GM18870 (cell line): Measurements from ENCODE around the gene KLHDC8A.
"Not testable (repeated sequence)": the region's sequence is repeated elsewhere in the genome, so short reads cannot be mapped to it uniquely, and the experiment has no call there.

Source experiments
- ATAC-seq: cut with Tn5 transposase; IDR thresholded peaks from one replicate; pipeline ENCODE4 v1.9.1; 2021; ENCODE audit warnings: moderate library complexity; ENCODE audit not compliant: unreplicated experiment

The KLHDC8A gene

DNA sequence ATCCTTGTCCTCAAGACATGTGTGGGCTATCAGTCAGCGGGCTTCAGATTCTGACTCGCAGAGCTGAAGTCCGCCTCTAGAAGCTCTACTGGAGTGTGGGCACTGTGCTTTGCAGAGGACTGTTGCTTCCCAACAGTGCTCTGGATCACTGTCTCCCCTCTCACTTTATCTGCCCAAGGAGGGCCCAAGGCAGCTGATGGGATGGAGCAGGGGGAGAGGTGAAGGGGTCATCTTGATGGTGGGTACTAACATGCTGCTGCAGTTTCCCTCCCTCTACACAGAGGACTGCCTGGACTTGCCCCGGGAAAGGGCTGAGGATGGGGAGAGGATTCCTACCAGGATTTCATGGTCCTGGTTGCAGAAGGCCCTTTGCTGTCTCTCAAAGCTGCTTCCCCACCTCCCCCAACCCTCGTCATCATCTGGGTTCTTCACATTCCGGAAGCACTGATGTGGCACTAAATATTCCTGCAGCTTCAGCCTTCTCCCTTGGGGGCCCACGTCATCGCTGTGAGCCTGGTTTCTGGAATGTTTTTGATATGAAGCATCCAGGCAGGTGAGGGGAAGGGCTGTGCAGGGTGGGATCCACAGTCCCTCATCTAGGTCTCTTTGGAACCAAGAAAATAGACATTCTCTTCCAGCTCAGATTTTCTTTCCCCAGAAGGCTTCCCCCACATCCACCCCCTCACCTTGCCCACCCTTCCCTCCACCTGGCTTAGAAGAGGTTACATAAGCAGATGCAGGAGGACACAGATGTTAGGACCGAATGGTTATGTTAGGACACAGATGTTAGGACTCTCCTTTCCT, 58.3 kb downstream of the KLHDC8A start:
- no peak for ATAC-seq

DNA sequence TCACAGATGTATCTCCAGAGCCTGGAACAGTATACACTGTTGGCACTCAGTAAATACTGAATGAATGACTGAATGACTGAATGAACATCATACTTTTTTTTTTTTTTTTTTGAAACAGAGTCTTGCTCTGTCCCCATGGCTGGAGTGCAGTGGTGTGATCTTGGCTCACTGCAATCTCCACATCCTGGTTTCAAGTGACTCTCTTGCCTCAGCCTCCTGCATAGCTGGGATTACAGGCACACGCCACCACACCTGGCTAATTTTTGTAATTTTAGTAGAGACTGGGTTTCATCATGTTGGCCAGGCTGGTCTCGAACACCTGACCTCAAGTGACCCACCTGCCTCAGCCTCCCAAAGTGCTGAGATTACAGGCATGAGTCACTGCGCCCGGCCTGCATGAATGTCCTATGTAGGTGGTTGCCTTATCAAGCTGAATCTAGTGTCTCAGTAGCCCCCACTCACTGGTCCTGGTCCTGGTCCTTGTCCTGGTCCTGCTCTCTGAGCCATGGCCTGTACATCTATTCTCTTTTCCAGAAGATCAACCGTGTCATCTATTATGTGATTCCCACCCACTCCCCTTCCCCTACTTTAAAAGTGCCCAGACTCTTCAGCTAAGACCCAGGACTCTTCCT, 59.1 kb downstream of the KLHDC8A start:
- not testable (repeated sequence) for ATAC-seq

DNA sequence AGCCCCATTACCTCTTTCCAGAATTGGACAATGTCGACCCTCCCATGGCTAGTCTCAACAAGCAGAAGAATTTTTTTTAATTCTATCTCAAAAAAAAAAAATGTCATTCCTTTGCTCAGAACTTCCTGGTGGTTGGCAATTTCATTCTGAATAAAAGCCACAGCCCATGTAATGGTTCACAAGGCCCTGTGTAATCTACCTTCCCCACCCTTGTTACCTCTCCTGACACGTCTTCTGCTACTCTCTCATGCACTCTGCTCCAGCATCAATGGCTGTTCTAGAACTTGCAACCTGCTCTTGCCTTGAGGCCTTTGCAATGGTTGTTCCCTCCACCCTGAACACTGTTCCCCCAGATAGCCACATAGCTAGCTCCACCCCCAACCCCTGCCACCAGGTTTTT, 60.6 kb downstream of the KLHDC8A start:
- ATAC-seq = no peak

DNA sequence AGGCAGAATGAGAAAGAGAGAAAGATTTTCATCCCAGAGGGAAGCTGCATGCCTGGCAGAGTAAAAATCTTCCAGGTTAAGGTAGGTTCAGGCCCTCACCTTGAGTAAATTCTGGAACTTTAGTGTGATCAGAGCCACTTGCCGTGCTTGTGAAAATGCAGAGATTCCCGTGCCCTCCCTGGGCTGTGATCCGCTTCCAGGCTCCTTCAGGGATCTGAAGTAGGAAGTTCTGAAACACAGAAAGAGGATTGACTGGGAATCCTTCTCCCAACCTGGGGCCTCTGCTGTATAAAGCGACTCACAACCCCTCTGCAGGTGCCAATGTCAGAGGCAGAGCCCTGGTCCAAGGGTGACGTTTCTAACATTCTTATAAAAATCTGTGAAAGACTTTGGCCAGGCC, 61.8 kb downstream of the KLHDC8A start:
- no peak for ATAC-seq

DNA sequence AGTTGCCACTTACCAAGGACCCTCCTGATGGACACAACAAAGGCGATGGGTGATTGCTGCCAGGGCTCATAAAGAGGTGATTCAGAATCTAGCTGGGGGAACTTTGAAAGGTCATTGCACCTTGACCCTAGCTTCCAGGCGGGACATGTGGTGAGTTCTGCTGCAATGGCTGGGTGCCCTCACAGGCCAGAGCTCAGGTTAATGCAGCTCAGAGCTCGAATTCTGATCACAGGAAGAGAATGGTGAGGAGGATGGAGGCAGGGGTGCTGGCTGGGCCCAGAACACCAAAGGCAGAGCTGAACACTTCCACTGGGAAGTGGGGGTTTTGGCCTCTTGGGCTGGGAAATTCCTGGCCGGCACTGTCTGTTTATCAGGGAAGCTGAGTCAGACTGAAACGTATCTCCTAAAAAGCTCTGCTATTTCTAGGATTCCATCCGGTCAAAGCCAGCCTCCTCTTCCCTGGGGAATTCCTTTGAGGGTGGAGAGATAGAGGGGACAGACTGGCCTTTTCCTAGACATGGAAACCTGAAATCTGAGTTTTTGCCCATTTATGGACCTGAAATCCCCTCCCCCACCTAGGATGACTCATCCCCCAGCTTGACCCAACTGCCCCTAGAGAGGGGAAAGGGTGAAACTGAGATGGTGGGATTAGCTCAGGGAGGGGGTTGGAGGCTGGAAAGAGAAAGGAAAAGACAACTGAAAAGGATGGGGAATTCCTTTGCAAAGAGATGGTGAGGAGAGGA, 62.4 kb downstream of the KLHDC8A start:
- ATAC-seq = no peak

DNA sequence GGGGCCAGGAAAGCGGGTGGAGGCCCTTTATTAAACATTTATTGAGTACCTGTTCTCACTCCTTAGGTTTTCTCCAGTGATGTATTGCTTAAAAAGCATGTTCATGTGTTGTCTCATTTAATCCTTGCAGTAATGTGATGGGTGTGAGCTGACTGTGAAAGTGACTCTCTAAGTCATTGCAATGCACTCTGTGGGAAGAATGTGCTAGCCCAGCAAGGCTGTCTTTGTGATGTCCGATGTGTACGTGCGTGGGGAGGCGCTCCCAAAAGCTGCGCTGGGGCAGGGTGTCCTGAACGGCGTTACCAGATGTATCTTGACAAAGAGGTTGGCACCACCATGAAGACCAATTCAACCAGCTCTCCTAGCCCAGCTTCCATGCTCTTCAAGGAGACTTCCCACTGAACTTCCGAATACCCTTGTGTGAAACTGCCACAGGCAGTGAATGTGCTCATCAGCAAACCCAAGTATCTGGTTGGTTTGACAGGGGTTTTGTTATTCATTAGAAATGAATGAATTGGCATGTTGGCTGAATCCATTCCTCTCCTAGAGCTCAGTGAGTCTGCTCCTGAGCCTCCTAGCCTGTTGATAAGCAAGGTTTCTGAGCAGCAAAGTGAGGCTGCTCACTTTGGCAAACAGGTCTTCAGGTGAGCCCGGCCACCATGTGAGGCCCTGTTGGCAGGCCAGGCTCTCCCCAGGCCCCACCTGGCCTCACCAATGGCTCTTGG, 63.2 kb downstream of the KLHDC8A start:
- ATAC-seq = no peak

- no peak for ATAC-seq
Measured at GRCh38 chr1:205291596-205291995, 65.1 kb downstream of the KLHDC8A start.

DNA sequence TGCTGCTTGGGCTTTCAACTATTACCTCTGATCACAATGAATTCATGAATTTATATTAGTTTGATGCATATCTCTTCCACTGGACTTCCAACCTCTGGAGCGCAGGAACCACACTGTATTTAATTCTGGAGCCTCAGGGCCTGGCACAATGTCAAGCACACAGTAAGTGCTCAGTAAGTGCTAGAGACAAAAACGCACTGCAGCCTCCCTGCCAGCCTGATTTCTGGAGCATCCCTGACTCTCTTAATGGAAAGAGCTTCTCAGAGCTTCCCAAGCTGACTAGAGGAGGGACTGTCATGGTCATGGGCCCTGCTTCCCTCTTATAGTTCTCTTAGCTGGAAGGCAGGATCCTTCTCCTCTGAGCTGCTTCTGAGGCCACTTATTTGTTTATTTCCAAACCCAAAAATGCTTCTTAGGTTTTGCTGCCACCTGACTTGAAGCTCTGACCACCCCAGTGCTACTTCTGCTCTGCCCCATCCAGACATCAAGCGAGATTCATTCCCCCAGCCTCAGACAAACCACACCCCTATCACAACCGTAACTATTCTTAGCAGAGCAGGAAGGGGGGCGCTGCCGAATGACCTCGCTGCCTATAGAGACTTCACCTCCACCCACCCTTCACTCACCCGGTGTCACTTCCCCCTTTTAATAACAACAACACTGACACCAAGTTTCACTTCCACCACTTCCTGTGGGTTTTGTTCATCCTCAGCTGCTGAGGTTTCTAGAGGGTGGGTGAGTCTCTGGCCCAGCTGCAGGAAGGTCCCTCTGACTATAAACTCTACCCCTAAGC, 68.8 kb downstream of the KLHDC8A start:
- ATAC-seq = peak; percentile 83

DNA sequence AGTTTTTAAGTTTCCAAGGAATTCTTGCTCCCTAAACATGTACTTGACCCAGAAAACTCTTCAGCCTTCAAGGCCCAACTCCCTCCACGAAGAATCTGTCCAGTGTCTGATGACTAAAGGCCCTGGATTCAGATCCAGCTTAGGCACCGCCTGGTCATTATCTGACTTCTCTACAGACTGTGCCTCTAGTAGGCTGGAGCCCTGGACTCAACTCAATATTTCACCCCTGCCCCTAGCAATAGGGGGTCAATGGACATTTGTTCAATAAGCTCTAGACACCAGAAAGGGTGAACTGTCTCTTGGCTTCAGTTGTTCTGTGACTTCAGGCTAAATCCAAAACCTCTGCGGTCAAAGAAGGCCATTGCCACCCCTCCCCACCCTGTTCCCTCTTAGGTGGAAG, 69.6 kb downstream of the KLHDC8A start:
- no peak for ATAC-seq

DNA sequence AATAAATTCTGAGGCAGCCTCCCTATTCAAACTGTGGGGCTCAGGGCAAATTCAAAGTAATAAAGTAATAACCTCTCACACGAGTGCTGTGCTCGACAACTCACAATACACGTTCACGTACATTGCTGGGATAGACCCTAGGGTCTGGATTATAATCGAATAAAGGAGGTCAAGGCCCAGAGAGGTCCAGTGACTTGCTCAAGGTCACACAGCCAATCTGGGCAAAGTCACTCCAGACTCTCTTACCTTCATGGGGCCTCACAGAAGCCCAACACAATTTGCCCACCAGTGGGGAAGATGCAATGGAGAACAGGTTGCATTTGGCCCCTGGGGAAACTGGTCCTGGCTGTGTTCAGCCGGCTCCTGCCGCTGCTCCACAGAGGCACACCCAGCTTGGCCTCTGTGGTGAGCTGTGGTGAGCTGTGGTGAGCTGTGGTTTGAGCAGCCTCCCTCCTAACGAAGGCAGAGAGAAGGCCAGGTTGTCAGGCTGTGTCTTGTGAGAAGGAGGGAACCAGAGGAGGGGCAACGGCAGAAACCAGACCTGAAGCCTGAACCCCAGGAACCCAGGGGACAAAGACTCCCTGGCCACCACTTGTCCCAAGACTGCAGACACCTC, 70.3 kb downstream of the KLHDC8A start:
- ATAC-seq = no peak
